Measurements from ENCODE around the gene HTR1A. TPM values are rescaled to one million over a fixed set of nuclear protein-coding genes. Genes with fewer than 3 reads are reported as not detected.

HTR1A gene
- total RNA-seq (2022) (not detected in 2 replicates), Bru-seq, nascent RNA (not detected), BruChase-seq, experiment 1, labeled RNA remaining after a 6-hour chase (not detected), BruChase-seq, experiment 2, labeled RNA remaining after a 2-hour chase (not detected)
- long read RNA-seq: 0 reads

GRCh38 chr5:63962279-63962678 lies at the start of gene HTR1A:
TSS of gene HTR1A (minus strand) at chr5:63962445. CDS start at chr5:63961719, 726 bp downstream.
- DNase-seq: no peak
- no peaks in the 10 kb centered on the region for H3K4me1 Mint-ChIP-seq (ENCODE audit: low read depth, unreplicated experiment)
- H3K9me3 Mint-ChIP-seq (ENCODE audit: low read depth, unreplicated experiment): peaks cover 10% of the 10 kb centered on the region
- intact Hi-C loops (cut with micrococcal nuclease; ENCODE audit: unreplicated experiment): loop anchor here (5.0 to 10.0 kb wide), 2 partner anchors 837 to 1170 kb away; no protein-coding TSS in a partner anchor
- H3K36me3 Mint-ChIP-seq (ENCODE audit: insufficient read depth, unreplicated experiment): no peaks in the 10 kb centered on the region
- no peak within 1 kb of the TSS for H3K27ac Mint-ChIP-seq (ENCODE audit: unreplicated experiment)
- BruUV-seq (replicated peaks): no TSS peak
- H3K4me3 Mint-ChIP-seq (ENCODE audit: low read depth, unreplicated experiment): no peak within 1 kb of the TSS
- CTCF ChIA-PET: no interaction called here
- no peak for TF ChIP-seq CTCF (IDR thresholded peaks at IDR 0.05; ENCODE audit: unreplicated experiment)
- H3K27me3 Mint-ChIP-seq (ENCODE audit: unreplicated experiment): no peaks in the 10 kb centered on the region

DNA sequence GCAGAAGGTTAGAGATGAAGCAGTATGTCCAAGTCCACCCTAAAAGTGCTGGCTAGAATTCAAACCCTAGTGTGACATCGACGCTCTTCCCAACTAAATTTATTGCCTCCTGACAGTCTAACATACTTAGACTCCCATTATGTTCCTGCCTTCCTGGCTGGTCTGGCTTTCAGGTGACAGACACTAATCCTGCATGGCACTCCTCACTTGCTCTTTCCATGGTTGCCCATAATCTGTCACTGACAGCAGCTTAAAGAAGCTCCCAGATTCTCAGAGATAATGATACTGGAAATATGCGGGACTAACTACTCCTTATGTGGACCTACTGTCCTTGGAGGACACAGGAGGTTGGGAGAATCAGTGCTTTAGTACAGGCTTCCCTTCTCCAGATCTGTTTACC lies 41.7 kb upstream of the HTR1A start:
- Mint-ChIP-seq H3K9me3 (ENCODE audit: low read depth, unreplicated experiment) (peaks cover 11% of the 10 kb centered on the region), H3K27ac (ENCODE audit: unreplicated experiment) (no peak overlapping the region), H3K27me3 (ENCODE audit: unreplicated experiment) (no peaks in the 10 kb centered on the region), H3K4me1 (ENCODE audit: low read depth, unreplicated experiment) (no peaks in the 10 kb centered on the region), H3K36me3 (ENCODE audit: insufficient read depth, unreplicated experiment) (no peaks in the 10 kb centered on the region), H3K4me3 (ENCODE audit: low read depth, unreplicated experiment) (no peak overlapping the region)
- no peak for DNase-seq
- TF ChIP-seq CTCF (IDR thresholded peaks at IDR 0.05; ENCODE audit: unreplicated experiment): no peak
- CTCF ChIA-PET: no interaction called here
- BruUV-seq (replicated peaks): no TSS peak
- intact Hi-C loops (cut with micrococcal nuclease; ENCODE audit: unreplicated experiment): no loop called here

GRCh38 chr5:64000096-64000495 lies 37.9 kb upstream of the HTR1A start:
- BruUV-seq (replicated peaks): no TSS peak
- DNase-seq: no peak
- Mint-ChIP-seq H3K4me1 (ENCODE audit: low read depth, unreplicated experiment) (no peaks in the 10 kb centered on the region), H3K27ac (ENCODE audit: unreplicated experiment) (no peak overlapping the region), H3K36me3 (ENCODE audit: insufficient read depth, unreplicated experiment) (no peaks in the 10 kb centered on the region), H3K27me3 (ENCODE audit: unreplicated experiment) (no peaks in the 10 kb centered on the region), H3K9me3 (ENCODE audit: low read depth, unreplicated experiment) (peaks cover 8% of the 10 kb centered on the region), H3K4me3 (ENCODE audit: low read depth, unreplicated experiment) (no peak overlapping the region)
- CTCF ChIA-PET: no interaction called here
- TF ChIP-seq CTCF (IDR thresholded peaks at IDR 0.05; ENCODE audit: unreplicated experiment): no peak
- intact Hi-C loops (cut with micrococcal nuclease; ENCODE audit: unreplicated experiment): no loop called here

- TF ChIP-seq CTCF (IDR thresholded peaks at IDR 0.05; ENCODE audit: unreplicated experiment): no peak
- H3K4me3 Mint-ChIP-seq (ENCODE audit: low read depth, unreplicated experiment): no peak overlapping the region
- H3K27ac Mint-ChIP-seq (ENCODE audit: unreplicated experiment): no peak overlapping the region
- CTCF ChIA-PET: no interaction called here
- DNase-seq: no peak
- H3K27me3 Mint-ChIP-seq (ENCODE audit: unreplicated experiment): no peaks in the 10 kb centered on the region
- no TSS peak for BruUV-seq (replicated peaks)
- intact Hi-C loops (cut with micrococcal nuclease; ENCODE audit: unreplicated experiment): no loop called here
- H3K36me3 Mint-ChIP-seq (ENCODE audit: insufficient read depth, unreplicated experiment): no peaks in the 10 kb centered on the region
- H3K9me3 Mint-ChIP-seq (ENCODE audit: low read depth, unreplicated experiment): peaks cover 7% of the 10 kb centered on the region
- H3K4me1 Mint-ChIP-seq (ENCODE audit: low read depth, unreplicated experiment): no peaks in the 10 kb centered on the region
These were observed 24.8 kb upstream of the HTR1A start for GRCh38 chr5:63987053-63987452.

Measured in Calu3 (cell line).